Sigmoid colon (tissue), 4 donors: ENCODE results near the gene MINDY2.

Experiments used
- POLR2A ChIP-seq, 2 donors: fragments of 450-650 bp; IDR thresholded peaks; one replicate each; pipeline ENCODE4 v1.6.1; 2016; ENCODE audit warnings: antibody characterized with exemption in 2 of 2, mild to moderate bottlenecking in 2 of 2, moderate library complexity in 2 of 2
- POLR2AphosphoS5 ChIP-seq, 4 donors: sonication (generic); formaldehyde crosslinking; IDR thresholded peaks; one replicate each; pipeline ENCODE4 v1.6.1; 2017; ENCODE audit warnings: antibody characterized with exemption in 4 of 4
- TF ChIP-seq, protein P1 (sequence below), 4 experiments: fragments of 450-650 bp in 3 of 4; fragments of 200-600 bp in 1 of 4; IDR thresholded peaks; one replicate each; pipeline ENCODE4 v1.5.1; 2016 to 2019; ENCODE audit warnings: antibody characterized with exemption in 4 of 4, mild to moderate bottlenecking in 3 of 4, moderate library complexity in 2 of 4

- no peak for TF ChIP-seq POLR2A (IDR thresholded peaks at IDR 0.05)
- TF ChIP-seq, protein P1, sequence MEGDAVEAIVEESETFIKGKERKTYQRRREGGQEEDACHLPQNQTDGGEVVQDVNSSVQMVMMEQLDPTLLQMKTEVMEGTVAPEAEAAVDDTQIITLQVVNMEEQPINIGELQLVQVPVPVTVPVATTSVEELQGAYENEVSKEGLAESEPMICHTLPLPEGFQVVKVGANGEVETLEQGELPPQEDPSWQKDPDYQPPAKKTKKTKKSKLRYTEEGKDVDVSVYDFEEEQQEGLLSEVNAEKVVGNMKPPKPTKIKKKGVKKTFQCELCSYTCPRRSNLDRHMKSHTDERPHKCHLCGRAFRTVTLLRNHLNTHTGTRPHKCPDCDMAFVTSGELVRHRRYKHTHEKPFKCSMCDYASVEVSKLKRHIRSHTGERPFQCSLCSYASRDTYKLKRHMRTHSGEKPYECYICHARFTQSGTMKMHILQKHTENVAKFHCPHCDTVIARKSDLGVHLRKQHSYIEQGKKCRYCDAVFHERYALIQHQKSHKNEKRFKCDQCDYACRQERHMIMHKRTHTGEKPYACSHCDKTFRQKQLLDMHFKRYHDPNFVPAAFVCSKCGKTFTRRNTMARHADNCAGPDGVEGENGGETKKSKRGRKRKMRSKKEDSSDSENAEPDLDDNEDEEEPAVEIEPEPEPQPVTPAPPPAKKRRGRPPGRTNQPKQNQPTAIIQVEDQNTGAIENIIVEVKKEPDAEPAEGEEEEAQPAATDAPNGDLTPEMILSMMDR (IDR thresholded peaks at IDR 0.05): no peak
- TF ChIP-seq POLR2AphosphoS5 (IDR thresholded peaks at IDR 0.05): no peak
These were observed 34.0 kb downstream of the MINDY2 start for GRCh38 chr15:58805095-58805494.
